Measurements from ENCODE around the gene PHLPP2.

Gene PHLPP2

DNA sequence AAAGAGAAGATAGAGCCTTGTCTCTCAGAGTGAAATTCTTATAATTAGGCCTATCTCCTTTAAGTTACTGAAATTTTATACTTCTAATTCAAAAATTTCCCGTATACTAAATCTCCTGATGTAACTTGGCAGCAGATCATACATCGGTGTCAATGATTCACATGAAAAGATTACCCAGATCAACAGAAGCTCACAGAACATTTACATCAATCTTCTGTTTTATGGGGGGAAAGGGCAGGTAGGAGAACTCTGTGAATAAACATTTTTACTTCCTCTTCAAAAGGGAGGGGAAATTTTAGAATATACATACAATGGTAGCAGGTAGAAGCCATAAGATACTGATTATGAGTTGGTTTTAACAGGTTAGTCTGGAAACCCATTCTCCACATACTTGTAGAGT lies 43.1 kb downstream of the PHLPP2 start:
- no peaks in the 10 kb centered on the region for H3K27me3 ChIP-seq (replicated peaks)
- no peak overlapping the region for H3K27ac ChIP-seq
- H3K36me3 ChIP-seq (replicated peaks), result peaks cover 4% of the 10 kb centered on the region
- H3K4me3 ChIP-seq (ENCODE audit: low read depth, low read length), result no peak overlapping the region
- TF ChIP-seq, protein P1, sequence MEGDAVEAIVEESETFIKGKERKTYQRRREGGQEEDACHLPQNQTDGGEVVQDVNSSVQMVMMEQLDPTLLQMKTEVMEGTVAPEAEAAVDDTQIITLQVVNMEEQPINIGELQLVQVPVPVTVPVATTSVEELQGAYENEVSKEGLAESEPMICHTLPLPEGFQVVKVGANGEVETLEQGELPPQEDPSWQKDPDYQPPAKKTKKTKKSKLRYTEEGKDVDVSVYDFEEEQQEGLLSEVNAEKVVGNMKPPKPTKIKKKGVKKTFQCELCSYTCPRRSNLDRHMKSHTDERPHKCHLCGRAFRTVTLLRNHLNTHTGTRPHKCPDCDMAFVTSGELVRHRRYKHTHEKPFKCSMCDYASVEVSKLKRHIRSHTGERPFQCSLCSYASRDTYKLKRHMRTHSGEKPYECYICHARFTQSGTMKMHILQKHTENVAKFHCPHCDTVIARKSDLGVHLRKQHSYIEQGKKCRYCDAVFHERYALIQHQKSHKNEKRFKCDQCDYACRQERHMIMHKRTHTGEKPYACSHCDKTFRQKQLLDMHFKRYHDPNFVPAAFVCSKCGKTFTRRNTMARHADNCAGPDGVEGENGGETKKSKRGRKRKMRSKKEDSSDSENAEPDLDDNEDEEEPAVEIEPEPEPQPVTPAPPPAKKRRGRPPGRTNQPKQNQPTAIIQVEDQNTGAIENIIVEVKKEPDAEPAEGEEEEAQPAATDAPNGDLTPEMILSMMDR (IDR thresholded peaks at IDR 0.05; ENCODE audit: low read depth, low read length, missing control alignments), result no peak
- no peak for DNase-seq
- in situ Hi-C loops (cut with HindIII; ENCODE audit: low pct_ligation_motif_present, low sequenced_read_pairs), result no loop called here

GRCh38 chr16:71676236-71676635 lies 48.3 kb downstream of the PHLPP2 start:
- no peak for DNase-seq
- in situ Hi-C loops (cut with HindIII; ENCODE audit: low pct_ligation_motif_present, low sequenced_read_pairs), result no loop called here

DNA sequence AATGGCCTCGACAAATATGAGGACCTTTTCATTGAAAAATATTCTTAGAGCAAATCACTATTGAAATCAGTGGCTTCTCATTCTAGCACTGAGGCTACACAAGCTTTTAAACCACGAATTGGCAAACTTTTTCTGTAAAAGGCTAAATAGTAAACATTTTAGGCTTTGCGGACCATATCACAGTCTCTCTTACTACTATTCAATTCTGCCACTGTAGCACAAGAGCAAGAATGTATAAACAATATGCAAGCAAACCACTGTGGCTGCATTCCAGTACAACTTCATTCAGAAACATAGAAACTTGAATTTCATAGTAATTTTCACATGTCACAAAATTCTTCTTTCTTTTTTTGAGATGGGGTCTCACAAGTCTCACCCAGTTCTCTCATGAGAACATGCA lies 49.1 kb downstream of the PHLPP2 start:
- no peak for DNase-seq
- Histone ChIP-seq H3K27ac (no peak overlapping the region), H3K36me3 (replicated peaks) (peaks cover 14% of the 10 kb centered on the region), H3K4me3 (ENCODE audit: low read depth, low read length) (no peak overlapping the region), H3K27me3 (replicated peaks) (no peaks in the 10 kb centered on the region)
- in situ Hi-C loops (cut with HindIII; ENCODE audit: low pct_ligation_motif_present, low sequenced_read_pairs), result no loop called here
- TF ChIP-seq, protein P1 (IDR thresholded peaks at IDR 0.05; ENCODE audit: low read depth, low read length, missing control alignments), result no peak

More at GRCh38 chr16:71676236-71676635, 48.3 kb downstream of the PHLPP2 start:
- H3K27ac ChIP-seq, result no peak overlapping the region
- H3K4me3 ChIP-seq (ENCODE audit: low read depth, low read length), result no peak overlapping the region
- no peaks in the 10 kb centered on the region for H3K27me3 ChIP-seq (replicated peaks)
- H3K36me3 ChIP-seq (replicated peaks), result peaks cover 13% of the 10 kb centered on the region
- TF ChIP-seq, protein P1 (IDR thresholded peaks at IDR 0.05; ENCODE audit: low read depth, low read length, missing control alignments), result no peak

GRCh38 chr16:71674229-71674628 lies 50.3 kb downstream of the PHLPP2 start:
- TF ChIP-seq, protein P1 (IDR thresholded peaks at IDR 0.05; ENCODE audit: low read depth, low read length, missing control alignments), result no peak
- H3K27ac ChIP-seq, result no peak overlapping the region
- peaks cover 17% of the 10 kb centered on the region for H3K36me3 ChIP-seq (replicated peaks)
- no peak for DNase-seq
- H3K27me3 ChIP-seq (replicated peaks), result no peaks in the 10 kb centered on the region
- no peak overlapping the region for H3K4me3 ChIP-seq (ENCODE audit: low read depth, low read length)
- in situ Hi-C loops (cut with HindIII; ENCODE audit: low pct_ligation_motif_present, low sequenced_read_pairs), result no loop called here

DNA sequence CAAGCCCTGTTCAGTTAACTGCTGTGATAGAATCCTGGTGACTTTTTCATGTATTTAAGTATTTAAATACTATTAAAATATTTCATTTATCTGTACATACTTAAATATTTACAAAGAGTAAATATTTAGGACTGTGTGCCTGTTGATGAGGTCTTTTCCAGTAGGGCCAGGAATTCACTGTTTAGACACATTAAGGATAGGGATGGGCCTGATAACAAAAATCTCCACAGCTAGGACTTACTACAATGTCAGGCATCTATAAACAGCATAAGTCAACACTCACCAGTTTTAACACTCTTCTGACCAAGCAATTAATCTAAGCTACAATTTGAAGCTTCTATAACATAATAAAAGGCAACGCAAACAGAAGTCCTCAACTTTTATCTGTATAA lies 50.9 kb downstream of the PHLPP2 start:
- no peak for DNase-seq
- in situ Hi-C loops (cut with HindIII; ENCODE audit: low pct_ligation_motif_present, low sequenced_read_pairs), result no loop called here
- H3K4me3 ChIP-seq (ENCODE audit: low read depth, low read length), result no peak overlapping the region
- H3K27me3 ChIP-seq (replicated peaks), result no peaks in the 10 kb centered on the region
- no peak overlapping the region for H3K27ac ChIP-seq
- TF ChIP-seq, protein P1 (IDR thresholded peaks at IDR 0.05; ENCODE audit: low read depth, low read length, missing control alignments), result no peak
- H3K36me3 ChIP-seq (replicated peaks), result peaks cover 21% of the 10 kb centered on the region

DNA sequence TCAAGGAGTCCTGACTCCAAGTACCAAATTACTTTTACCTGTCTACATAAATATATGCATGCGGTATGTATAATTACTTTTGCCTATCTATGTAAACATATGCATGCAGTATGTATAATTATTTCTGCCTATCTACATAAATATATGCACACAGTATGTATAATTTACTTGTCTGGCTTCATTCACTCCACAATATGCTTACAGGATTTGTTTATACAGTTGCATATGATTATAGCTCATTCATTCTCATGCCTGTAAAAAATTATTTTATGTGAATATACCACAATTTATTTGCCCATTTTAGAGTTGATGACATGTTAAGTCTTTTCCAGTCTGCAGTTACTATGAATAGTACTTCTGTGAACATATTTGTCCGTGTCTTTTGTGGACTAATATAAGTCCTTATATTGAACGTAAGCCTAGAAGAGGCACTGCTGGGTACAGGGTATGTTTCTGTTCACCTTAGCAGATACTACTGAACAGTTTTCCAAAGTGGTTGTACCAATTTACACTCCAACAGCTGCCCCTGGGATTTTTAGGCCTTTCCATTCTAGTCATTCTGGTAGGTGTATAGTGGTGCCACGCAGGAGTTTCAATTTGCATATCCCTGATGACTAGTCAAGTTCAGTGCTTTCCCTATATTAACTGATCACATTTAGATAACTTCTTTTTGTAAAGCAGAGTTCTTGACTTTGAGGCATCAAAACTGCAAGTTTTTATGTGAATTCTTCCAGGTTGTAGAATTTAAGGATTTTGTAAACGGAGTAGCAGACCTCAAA lies 51.5 kb downstream of the PHLPP2 start:
- in situ Hi-C loops (cut with HindIII; ENCODE audit: low pct_ligation_motif_present, low sequenced_read_pairs), result no loop called here
- TF ChIP-seq, protein P1 (IDR thresholded peaks at IDR 0.05; ENCODE audit: low read depth, low read length, missing control alignments), result no peak
- H3K27me3 ChIP-seq (replicated peaks), result no peaks in the 10 kb centered on the region
- no peak overlapping the region for H3K27ac ChIP-seq
- H3K36me3 ChIP-seq (replicated peaks), result peaks cover 19% of the 10 kb centered on the region
- H3K4me3 ChIP-seq (ENCODE audit: low read depth, low read length), result no peak overlapping the region
- no peak for DNase-seq

All from brain microvascular endothelial cell (primary cell).